ENCODE results near the gene DPP4.

- TF ChIP-seq EZH2 (IDR thresholded peaks at IDR 0.05; ENCODE audit: low read length, unreplicated experiment) (no peak), CTCF (conservative IDR thresholded peaks at IDR 0.05; ENCODE audit: low read depth, low read length) (no peak), EZH2phosphoT487 (IDR thresholded peaks at IDR 0.05; ENCODE audit: borderline replicate concordance, low read length) (no peak)
Observed at GRCh38 chr2:161961061-161961460, 113.0 kb downstream of the DPP4 start.

Measured in PC-3 (cell line).